ENCODE measurements around the gene TMEM88. TPM values are rescaled to one million over a fixed set of nuclear protein-coding genes. Genes with fewer than 3 reads are reported as not detected.
A peak's percentile ranks its signal among the peaks of the same experiment; 100 is the strongest.
"Not testable (repeated sequence)": the region's sequence is repeated elsewhere in the genome, so short reads cannot be mapped to it uniquely, and the experiment has no call there.

The TMEM88 gene, protein sequence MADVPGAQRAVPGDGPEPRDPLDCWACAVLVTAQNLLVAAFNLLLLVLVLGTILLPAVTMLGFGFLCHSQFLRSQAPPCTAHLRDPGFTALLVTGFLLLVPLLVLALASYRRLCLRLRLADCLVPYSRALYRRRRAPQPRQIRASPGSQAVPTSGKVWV
- total RNA-seq (1 to 10 TPM; 6.9 to 7.2 TPM), polyA plus RNA-seq (not detected), total RNA-seq (1.5 to 11.6 (median 3.5) reads per million in 6 experiments)

DNA sequence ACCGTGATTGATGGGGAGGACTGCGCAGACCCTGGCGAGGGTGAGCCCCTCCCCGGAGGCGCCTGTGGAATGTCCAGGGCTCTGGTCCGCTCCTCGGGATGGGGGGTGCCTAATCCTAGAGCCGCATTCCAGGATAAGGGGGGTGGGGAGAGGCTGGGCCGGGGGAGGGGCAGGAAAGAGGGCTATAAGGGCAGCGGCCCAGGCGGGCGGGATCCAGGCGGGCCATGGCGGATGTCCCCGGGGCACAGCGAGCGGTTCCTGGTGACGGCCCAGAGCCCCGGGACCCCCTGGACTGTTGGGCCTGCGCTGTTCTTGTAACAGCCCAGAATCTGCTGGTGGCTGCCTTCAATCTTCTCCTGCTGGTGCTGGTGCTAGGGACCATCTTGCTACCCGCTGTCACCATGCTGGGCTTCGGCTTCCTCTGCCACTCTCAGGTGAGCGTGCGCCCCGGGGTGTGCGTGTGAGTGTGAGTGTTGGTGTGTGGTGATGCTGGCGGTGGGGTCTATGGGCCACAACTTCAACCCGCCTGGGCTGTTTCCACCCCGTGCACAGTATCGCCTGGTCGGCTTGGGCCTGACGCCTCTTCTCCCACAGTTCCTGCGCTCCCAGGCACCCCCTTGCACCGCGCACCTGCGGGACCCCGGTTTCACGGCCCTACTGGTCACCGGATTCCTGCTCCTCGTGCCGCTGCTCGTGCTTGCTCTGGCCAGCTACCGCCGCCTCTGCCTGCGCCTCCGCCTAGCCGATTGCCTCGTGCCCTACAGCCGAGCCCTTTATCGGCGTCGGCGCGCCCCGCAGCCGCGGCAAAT lies at the start of gene TMEM88:
TMEM88 (plus strand) TSS at position 216 of the 809 bp plus-strand sequence; CDS start at position 225, 9 bp downstream.
- Mint-ChIP-seq H3K4me1 (peaks cover 17 to 32% (median 23%) of the 10 kb centered on the region in 4 donors), H3K27me3 (no peaks in the 10 kb centered on the region), H3K27ac (peak within 1 kb of the TSS in 5 of 10 donors; percentile 32 to 67 (median 44)), H3K4me3 (peak within 1 kb of the TSS in 6 of 10 donors; percentile 22 to 84 (median 40)), H3K36me3 (peaks cover 0 to 17% (median 0%) of the 10 kb centered on the region in 3 donors), H3K9me3 (no peaks in the 10 kb centered on the region)
- POLR2A ChIA-PET, result interaction anchor here (0.6 to 3.6 kb wide), 10 partner anchors 9 to 338 kb away, joined by 3 to 103 read pairs (median 3); partner anchors contain the start of genes CHD3, HES7 and KDM6B
- DNase-seq (peak in 3 of 10 donors; percentile 12 to 65 (median 20)), ATAC-seq (no peak)

DNA sequence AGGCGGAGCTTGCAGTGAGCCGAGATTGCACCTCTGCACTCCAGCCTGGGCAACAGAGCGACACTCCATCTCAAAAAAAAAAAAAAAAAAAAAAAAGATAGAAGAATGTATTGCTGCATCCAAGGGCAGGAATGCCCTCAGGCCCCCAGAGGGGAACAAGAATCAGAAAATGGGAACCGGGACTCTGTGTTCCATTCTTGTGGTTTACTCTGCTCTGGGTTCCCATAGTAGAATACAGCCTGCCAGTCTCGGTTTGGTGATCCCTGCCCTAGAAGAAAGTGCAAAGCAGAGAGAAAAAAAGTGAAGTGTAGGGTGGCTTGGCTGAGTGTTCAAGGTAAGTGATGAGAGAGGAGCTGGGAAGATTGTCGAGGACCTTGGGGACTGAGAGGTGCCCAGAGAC lies 48.3 kb upstream of the TMEM88 start:
- Mint-ChIP-seq H3K27ac (peak overlapping the region in 1 of 10 donors; percentile 66), H3K9me3 (no peaks in the 10 kb centered on the region), H3K36me3 (no peaks in the 10 kb centered on the region), H3K27me3 (peaks cover 2 to 22% (median 9%) of the 10 kb centered on the region in 5 donors), H3K4me1 (peaks cover 1 to 11% (median 7%) of the 10 kb centered on the region in 4 donors), H3K4me3 (no peak overlapping the region)
- DNase-seq (no peak), ATAC-seq (no peak)
- POLR2A ChIA-PET, result interaction anchor here (0.7 kb wide), 1 partner anchor 571 kb away, joined by 5 read pairs; no protein-coding TSS in a partner anchor

DNA sequence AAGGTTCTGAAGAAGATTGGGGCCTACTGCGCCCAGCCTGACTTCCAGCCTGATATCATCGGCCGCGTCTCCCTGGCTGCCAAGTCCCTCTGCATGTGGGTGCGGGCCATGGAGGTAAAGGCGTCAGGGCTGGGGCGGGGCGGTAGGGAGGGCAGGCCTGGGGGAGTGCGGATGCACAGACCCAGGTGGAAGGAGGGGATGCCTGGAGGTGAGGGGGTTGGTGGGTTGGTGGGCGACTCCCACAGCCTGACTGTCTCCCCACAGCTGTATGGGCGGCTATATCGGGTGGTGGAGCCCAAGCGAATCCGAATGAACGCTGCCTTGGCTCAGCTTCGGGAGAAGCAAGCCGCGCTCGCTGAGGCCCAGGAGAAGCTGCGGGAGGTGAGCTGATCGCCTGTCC lies 47.7 kb upstream of the TMEM88 start:
- no peak for ATAC-seq
- H3K4me3 Mint-ChIP-seq, result no peak overlapping the region
- POLR2A ChIA-PET, result no interaction called here
- H3K27ac Mint-ChIP-seq, result no peak overlapping the region
- H3K36me3 Mint-ChIP-seq, result no peaks in the 10 kb centered on the region
- peaks cover 2 to 22% (median 7%) of the 10 kb centered on the region in 5 donors for H3K27me3 Mint-ChIP-seq
- no peak for DNase-seq
- peaks cover 1 to 12% (median 7%) of the 10 kb centered on the region in 4 donors for H3K4me1 Mint-ChIP-seq
- no peaks in the 10 kb centered on the region for H3K9me3 Mint-ChIP-seq

DNA sequence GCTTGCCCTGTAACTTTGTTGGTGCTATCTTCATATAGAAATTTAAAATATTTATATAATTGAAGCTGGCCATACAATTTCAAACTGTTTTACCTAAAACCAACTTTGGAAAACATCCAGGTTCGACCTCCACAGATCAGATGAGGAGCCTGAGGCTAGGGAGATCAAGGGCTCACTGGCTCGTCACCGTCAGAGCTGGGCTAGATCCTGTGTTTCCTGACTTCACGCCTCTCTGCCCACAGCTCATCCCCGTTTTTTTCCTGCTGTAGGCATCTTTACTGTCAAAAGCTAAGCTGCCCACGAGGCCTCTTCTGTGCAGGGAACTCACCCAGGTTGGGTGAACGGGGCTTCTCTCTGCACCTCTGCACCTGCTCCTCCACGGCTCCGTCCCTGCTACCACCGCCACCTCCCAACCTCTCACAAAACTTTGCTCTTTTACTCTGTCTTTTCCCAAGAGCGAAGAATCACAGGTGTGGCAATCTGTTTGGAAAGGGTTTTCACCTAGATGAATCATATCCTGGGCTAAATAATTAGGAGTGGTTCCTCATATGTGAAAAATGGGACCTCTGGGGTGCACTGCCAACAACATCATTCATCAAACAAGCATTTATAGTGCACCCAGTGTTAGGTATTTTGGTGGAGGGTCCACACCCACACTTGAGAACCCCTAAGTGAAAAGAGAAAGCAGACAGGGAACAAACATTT lies 45.6 kb upstream of the TMEM88 start:
- Mint-ChIP-seq H3K27me3 (peaks cover under 1 to 15% (median 2%) of the 10 kb centered on the region in 5 donors), H3K36me3 (no peaks in the 10 kb centered on the region), H3K27ac (no peak overlapping the region), H3K4me1 (peaks cover 1 to 12% (median 7%) of the 10 kb centered on the region in 4 donors), H3K4me3 (no peak overlapping the region), H3K9me3 (no peaks in the 10 kb centered on the region)
- POLR2A ChIA-PET, result no interaction called here
- DNase-seq (no peak), ATAC-seq (no peak)

DNA sequence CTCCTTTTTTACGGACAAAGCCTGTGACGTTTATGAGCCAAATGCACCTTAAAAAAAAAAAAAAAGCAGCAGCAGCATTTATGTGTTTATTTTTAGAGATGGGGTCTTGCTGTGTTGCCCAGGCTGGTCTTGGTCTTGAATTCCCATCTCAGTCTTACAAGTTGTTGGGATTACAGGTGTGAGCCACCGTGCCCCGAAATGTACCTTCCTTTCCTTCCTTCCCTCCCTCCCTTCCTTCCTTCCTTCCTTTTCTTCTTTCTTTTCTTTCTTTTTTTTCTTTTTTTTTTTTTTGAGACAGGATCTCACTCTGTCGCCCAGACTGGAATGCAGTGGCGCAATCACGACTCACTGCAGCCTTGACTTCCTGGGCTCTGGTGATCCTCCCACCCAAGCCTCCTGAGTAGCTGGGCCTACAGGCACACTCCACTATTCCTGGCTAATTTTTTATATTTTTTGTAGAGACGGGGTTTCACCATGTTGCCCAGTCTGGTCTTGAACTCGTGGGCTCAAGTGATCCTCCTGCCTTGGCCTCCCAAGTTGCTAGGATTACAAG lies 45.0 kb upstream of the TMEM88 start:
- DNase-seq, POLR2A ChIA-PET, H3K27ac Mint-ChIP-seq, H3K36me3 Mint-ChIP-seq, ATAC-seq, H3K9me3 Mint-ChIP-seq, H3K4me3 Mint-ChIP-seq: not testable (repeated sequence)
- H3K27me3 Mint-ChIP-seq, result peaks cover 0 to 13% (median 2%) of the 10 kb centered on the region in 5 donors
- peaks cover 1 to 12% (median 7%) of the 10 kb centered on the region in 4 donors for H3K4me1 Mint-ChIP-seq

DNA sequence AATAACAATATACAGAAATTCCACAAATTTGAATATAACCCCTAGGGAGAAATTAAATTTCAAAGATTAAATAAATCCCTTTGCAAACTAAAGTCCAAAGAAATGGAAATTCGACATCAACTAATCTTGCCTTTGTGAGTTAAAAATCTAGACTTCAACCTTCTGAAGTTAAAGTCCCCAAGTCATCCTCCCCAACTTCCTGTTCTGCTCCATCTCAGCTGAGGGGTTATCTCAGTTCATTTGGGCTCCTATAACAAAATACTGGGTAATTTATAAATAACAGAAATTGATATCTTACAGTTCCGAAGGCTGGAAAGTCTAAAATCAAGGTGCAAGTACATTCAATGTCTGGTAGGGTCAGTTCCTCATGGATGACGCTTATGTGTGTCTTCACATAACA lies 43.6 kb upstream of the TMEM88 start:
- POLR2A ChIA-PET, result no interaction called here
- Mint-ChIP-seq H3K36me3 (no peaks in the 10 kb centered on the region), H3K9me3 (no peaks in the 10 kb centered on the region), H3K4me3 (no peak overlapping the region), H3K4me1 (peaks cover 3 to 12% (median 7%) of the 10 kb centered on the region in 4 donors), H3K27me3 (peaks cover 0 to 12% (median 2%) of the 10 kb centered on the region in 5 donors), H3K27ac (no peak overlapping the region)
- DNase-seq (no peak), ATAC-seq (no peak)

DNA sequence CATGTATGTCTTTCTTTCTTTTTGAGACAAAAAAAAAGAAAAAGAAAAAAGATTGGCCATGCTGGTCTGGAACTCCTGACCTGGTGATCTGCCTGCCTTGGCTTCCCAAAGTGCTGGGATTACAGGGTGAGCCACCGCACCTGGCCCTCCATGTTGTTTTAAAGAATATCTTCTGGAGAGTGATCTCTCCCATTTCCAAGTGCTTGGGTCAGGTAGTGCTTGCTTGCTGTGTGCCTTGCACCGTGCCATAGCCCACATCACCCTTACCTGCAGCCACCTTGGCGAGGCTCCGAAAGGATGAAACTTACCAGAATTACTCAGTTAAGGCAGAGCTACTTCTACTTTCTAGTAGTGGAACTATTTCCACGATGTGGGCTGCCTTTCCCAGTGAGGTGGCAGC lies 39.9 kb upstream of the TMEM88 start:
- H3K4me1 Mint-ChIP-seq, result peaks cover 3 to 12% (median 7%) of the 10 kb centered on the region in 4 donors
- H3K36me3 Mint-ChIP-seq, result no peaks in the 10 kb centered on the region
- no peaks in the 10 kb centered on the region for H3K27me3 Mint-ChIP-seq
- no peak overlapping the region for H3K27ac Mint-ChIP-seq
- no peak overlapping the region for H3K4me3 Mint-ChIP-seq
- ATAC-seq (no peak), DNase-seq (no peak)
- POLR2A ChIA-PET, result no interaction called here
- no peaks in the 10 kb centered on the region for H3K9me3 Mint-ChIP-seq

DNA sequence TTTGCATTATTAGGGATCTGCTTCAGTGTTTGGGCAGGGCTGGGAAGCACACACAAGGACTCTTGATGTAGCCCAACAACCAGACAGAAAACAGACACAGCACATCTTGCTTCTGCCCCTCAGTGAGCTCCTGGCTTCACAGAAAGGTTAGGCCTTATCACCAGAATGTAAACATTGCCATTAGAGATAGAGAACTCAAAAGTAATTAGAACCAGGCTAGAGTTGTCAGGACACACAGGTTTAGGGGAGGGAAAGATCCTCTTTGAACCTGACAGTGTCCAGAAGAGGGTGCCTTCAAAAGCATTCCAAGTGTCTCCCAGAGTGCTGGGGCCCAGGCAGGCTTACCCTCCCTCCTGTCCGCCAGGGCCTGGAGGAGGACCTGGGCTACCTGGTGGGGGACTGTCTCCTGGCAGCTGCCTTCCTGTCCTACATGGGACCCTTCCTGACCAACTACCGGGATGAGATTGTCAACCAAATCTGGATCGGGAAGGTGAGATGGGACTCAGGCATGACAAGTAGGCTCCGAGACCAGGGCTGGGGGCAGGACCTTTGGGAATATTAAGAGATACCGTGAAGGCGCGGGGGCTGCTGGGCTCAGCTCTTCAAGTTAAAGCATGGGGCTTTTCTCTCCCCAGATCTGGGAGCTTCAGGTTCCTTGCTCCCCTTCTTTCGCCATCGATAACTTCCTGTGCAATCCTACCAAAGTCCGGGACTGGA lies 37.8 kb upstream of the TMEM88 start:
- H3K4me3 Mint-ChIP-seq, result no peak overlapping the region
- no peak overlapping the region for H3K27ac Mint-ChIP-seq
- no peaks in the 10 kb centered on the region for H3K9me3 Mint-ChIP-seq
- DNase-seq (no peak), ATAC-seq (no peak)
- peaks cover 0 to 2% (median 0%) of the 10 kb centered on the region in 4 donors for H3K4me1 Mint-ChIP-seq
- no peaks in the 10 kb centered on the region for H3K27me3 Mint-ChIP-seq
- H3K36me3 Mint-ChIP-seq, result no peaks in the 10 kb centered on the region
- POLR2A ChIA-PET, result no interaction called here

DNA sequence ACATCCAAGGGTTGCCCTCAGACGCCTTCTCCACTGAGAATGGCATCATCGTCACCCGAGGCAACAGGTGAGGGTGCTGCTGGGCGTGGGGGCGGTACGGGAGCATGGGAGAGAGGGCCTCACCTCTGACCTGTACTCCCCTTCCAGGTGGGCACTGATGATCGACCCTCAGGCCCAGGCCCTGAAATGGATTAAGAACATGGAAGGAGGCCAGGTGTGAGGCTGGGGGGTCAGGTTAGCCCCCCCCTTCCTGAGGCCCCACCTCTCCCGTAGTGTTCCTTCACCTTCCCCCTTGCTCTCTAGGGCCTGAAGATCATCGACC lies 37.3 kb upstream of the TMEM88 start:
- peaks cover 0 to 5% (median 0%) of the 10 kb centered on the region in 4 donors for H3K4me1 Mint-ChIP-seq
- no peaks in the 10 kb centered on the region for H3K9me3 Mint-ChIP-seq
- ATAC-seq, result no peak
- no peak overlapping the region for H3K4me3 Mint-ChIP-seq
- no peaks in the 10 kb centered on the region for H3K27me3 Mint-ChIP-seq
- no peaks in the 10 kb centered on the region for H3K36me3 Mint-ChIP-seq
- DNase-seq, result no peak
- no peak overlapping the region for H3K27ac Mint-ChIP-seq
- POLR2A ChIA-PET, result no interaction called here

DNA sequence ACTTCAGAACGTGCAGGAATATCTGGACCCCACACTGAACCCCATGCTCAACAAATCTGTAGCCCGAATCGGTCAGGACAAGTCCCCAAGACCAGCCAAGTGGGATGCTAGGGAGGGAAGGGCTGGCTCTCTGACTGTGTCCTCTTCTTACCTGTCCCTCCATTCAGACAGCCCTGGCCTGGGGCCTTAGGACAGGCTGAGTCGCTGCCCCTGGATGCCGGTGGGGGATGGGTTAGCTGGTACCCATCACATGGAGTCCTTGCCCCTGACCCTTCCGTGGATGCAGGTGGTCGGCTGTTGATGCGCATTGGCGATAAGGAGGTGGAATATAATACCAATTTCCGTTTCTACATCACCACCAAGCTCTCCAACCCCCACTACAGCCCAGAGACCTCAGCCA lies 36.8 kb upstream of the TMEM88 start:
- Mint-ChIP-seq H3K9me3 (no peaks in the 10 kb centered on the region), H3K4me1 (peaks cover 0 to 5% (median 0%) of the 10 kb centered on the region in 4 donors), H3K27ac (peak overlapping the region in 1 of 10 donors; percentile 59), H3K27me3 (no peaks in the 10 kb centered on the region), H3K4me3 (no peak overlapping the region), H3K36me3 (no peaks in the 10 kb centered on the region)
- DNase-seq (no peak), ATAC-seq (no peak)
- POLR2A ChIA-PET, result no interaction called here

DNA sequence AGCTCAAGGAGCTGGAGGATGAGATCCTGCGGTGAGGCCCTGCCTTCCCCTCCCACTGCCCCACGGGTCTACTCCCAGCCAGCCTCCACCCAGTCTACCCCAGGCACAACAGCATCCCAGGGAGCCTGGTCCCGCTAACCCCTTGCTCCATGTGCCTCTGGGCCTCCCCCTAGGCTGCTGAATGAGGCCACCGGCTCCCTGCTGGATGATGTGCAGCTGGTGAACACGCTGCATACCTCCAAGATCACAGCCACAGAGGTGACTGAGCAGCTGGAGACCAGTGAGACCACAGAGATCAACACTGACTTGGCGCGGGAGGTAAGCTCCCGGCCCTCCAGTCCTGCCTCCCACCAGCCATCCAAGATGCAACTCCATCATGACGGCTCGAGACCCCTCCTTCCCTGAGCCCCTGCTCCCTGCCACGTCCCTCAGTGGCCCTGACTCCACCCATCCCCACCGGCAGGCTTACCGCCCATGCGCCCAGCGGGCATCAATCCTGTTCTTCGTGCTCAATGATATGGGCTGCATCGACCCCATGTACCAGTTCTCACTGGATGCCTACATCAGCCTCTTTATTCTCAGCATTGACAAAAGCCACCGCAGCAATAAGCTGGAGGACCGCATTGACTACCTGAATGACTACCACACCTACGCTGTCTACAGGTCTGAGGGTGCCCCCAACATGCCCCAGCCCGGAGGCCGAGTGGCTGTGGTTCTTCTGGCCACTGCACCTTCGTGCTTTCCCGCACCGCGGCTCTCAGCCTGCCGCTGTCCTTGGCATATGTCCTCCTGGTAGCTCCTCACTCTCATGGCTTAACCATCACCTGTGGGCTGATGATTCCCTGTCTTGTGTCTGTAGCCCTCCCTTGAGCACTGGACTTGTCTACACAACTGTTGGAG lies 35.9 kb upstream of the TMEM88 start:
- H3K36me3 Mint-ChIP-seq, result no peaks in the 10 kb centered on the region
- peaks cover 0 to 5% (median 0%) of the 10 kb centered on the region in 4 donors for H3K4me1 Mint-ChIP-seq
- POLR2A ChIA-PET, result interaction anchor here (0.6 to 1.0 kb wide), 2 partner anchors 33 to 62 kb away, joined by 3 read pairs; no protein-coding TSS in a partner anchor
- H3K4me3 Mint-ChIP-seq, result no peak overlapping the region
- DNase-seq, result no peak
- H3K27me3 Mint-ChIP-seq, result no peaks in the 10 kb centered on the region
- no peaks in the 10 kb centered on the region for H3K9me3 Mint-ChIP-seq
- H3K27ac Mint-ChIP-seq, result no peak overlapping the region
- no peak for ATAC-seq

Measured in naive thymus-derived CD8-positive, alpha-beta T cell (primary cell).